Thoracic aorta endothelial cell (primary cell): ENCODE data around the gene CLEC20A. TPM values are rescaled to one million over a fixed set of nuclear protein-coding genes. Genes with fewer than 3 reads are reported as not detected.

Experiments used
- small RNA-seq: library from RNA; depleted of rRNA; stranded (forward); fragments of <200 nt; gene quantifications from one replicate; pipeline ENCODE3, GENCODE V24; 2012
- total RNA-seq: library from RNA; depleted of rRNA; stranded (reverse); fragments of >200 nt; gene quantifications from 2 replicates; pipeline ENCODE4 v1.2.3, GENCODE V29; 2012

The CLEC20A gene
- not detected in 2 replicates for total RNA-seq

GRCh38 chr1:178496410-178497135 is at the start of gene CLEC20A:
TSS of gene CLEC20A (minus strand) at chr1:178496964. CDS start at chr1:178496939, 25 bp downstream.

DNA sequence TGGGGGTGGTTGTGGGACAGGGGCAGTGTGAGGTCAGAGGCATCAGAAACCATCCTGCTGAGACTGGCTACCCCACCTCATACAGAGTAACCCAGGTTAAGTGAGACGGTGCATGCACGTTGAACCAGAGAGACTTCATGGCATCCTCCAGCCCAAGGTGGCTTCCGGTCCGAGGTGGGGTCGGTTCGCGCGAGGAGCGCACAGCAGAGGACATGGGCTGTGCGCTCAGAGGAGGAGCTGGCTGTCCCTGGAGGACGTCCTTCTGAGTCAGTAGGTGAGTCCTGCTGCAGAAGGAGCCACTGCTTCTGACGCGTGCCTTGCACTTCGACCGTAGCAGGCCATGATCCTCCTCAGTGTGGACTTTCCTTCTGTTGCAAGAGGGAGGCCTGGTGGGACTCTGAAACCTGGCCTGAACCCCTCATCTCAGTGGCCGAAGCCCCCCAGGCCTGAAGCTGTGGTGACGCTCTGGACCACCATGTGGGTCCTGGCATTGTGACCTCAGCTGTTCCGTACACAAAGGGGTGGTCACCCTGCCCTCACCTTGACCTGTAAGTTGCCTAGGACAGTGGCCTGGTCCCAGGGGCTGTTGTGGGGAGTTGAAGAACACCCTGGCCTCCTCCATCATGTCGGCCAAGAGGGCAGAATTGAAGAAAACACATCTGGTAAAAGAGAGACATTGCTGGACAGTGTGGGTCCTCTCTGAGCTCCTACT is 16.0 kb upstream of the CLEC20A start, which contains the start of gene TEX35:
Gene TEX35 (plus strand): TSS at position 544 of the 712 bp plus-strand sequence. CDS start 80 bp downstream, at position 624.

Small RNA genes within 50 kb of the gene (small RNA-seq; reads per million reads assigned to genes)
- gene RF00017: not detected

Other genes with a start within 250 kb of the CLEC20A start
- gene TEX35, start 16.1 kb upstream of the CLEC20A start, total RNA-seq: not detected in 2 replicates
- 27.1 and 32.6 TPM in 2 replicates for gene RALGPS2, start 228.3 kb upstream of the CLEC20A start, total RNA-seq